Large intestine (tissue), 3 donors: Measurements from ENCODE around the gene PGP. TPM values are rescaled to one million over a fixed set of nuclear protein-coding genes. Genes with fewer than 3 reads are reported as not detected.
A peak's percentile ranks its signal among the peaks of the same experiment; 100 is the strongest.
"Not testable (repeated sequence)": the region's sequence is repeated elsewhere in the genome, so short reads cannot be mapped to it uniquely, and the experiment has no call there.

ENCODE experiments used
- DNase-seq, 2 donors: peaks; one replicate each; pipeline versions ENCODE4 v3.0.0 to v3.0.0-alpha.2; 2013
- H3K27ac ChIP-seq: one replicate; pipeline ENCODE4 v1.5.1; 2013; ENCODE audit warnings: low read length
- H3K27me3 ChIP-seq: 2 replicates; pipeline ENCODE4 v1.6.1; 2013; ENCODE audit warnings: low read length; ENCODE audit not compliant: control insufficient read depth, insufficient read depth
- H3K36me3 ChIP-seq: 2 replicates; pipeline ENCODE4 v1.6.1; 2013; ENCODE audit warnings: low read length; ENCODE audit not compliant: control insufficient read depth, insufficient read depth
- H3K4me1 ChIP-seq: one replicate; pipeline ENCODE4 v1.6.1; 2013; ENCODE audit warnings: low read length; ENCODE audit not compliant: control insufficient read depth, insufficient read depth
- H3K4me3 ChIP-seq: one replicate; pipeline ENCODE4 v1.5.1; 2013; ENCODE audit warnings: low read length
- H3K9me3 ChIP-seq: one replicate; pipeline ENCODE4 v1.6.1; 2013; ENCODE audit warnings: mild to moderate bottlenecking, low read depth, low read length, moderate library complexity; ENCODE audit not compliant: control insufficient read depth
- WGBS: methylation state at CpG from one replicate; pipeline ENCODE4 v1.1.5; 2013; ENCODE audit warnings: low lambda C conversion rate; ENCODE audit not compliant: insufficient coverage; 5-methylcytosine and 5-hydroxymethylcytosine counted together
- polyA plus RNA-seq: library from polyadenylated mRNA; unstranded; fragments of 120-200 nt; gene quantifications from one replicate; pipeline ENCODE4 v1.2.1, GENCODE V29; 2013

Gene PGP
- polyA plus RNA-seq, 1 donor, result 11.7 TPM

DNA sequence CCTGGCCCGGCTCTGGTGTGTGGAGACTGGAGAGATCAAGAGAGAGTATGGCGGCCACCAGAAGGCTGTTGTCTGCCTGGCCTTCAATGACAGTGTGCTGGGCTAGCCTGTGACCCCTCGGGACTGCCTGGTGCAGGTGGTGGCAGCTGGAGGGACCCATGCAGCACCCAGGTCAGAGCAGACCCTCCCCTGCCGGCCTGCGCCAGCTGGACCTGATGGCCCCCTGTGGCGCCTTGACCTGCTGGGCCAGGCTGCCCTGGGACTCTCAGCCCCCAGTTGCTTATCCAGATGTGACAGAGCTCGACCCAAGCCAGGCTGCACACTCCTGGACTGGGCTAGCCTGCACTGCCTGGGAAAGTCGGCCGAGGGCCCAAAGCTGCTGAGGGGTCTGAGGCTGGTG is 5.9 kb downstream of the PGP start:
- Histone ChIP-seq H3K9me3 (peaks cover 2% of the 10 kb centered on the region), H3K4me3 (no peak overlapping the region), H3K27me3 (no peaks in the 10 kb centered on the region), H3K4me1 (peaks cover 26% of the 10 kb centered on the region), H3K27ac (no peak overlapping the region), H3K36me3 (peaks cover 41% of the 10 kb centered on the region)
- no CpG with 5 or more reads among the region's 9 CpGs for WGBS
- DNase-seq, result no peak

DNA sequence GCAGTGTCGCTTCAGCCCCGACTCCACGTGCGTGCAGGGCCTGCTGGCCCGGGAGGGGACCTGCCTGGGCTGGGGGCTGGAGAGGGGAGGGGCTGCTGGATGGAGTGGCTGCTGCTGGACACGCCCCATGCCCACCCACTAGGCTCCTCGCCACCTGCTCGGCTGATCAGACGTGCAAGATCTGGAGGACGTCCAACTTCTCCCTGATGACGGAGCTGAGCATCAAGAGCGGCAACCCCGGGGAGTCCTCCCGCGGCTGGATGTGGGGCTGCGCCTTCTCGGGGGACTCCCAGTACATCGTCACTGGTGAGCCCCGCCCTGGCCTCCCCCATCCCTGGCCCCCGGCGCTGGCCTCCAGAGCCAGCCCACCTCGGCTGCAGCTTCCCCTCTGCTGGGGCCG is 6.3 kb downstream of the PGP start:
- H3K9me3 ChIP-seq, result peaks cover 4% of the 10 kb centered on the region
- H3K27me3 ChIP-seq, result no peaks in the 10 kb centered on the region
- no peak for DNase-seq
- H3K4me1 ChIP-seq, result peaks cover 25% of the 10 kb centered on the region
- no peak overlapping the region for H3K4me3 ChIP-seq
- H3K36me3 ChIP-seq, result peaks cover 41% of the 10 kb centered on the region
- WGBS, result no CpG with 5 or more reads among the region's 23 CpGs
- no peak overlapping the region for H3K27ac ChIP-seq

- Histone ChIP-seq H3K36me3 (peaks cover 41% of the 10 kb centered on the region), H3K9me3 (peaks cover 5% of the 10 kb centered on the region), H3K27me3 (no peaks in the 10 kb centered on the region), H3K4me3 (no peak overlapping the region), H3K4me1 (peaks cover 20% of the 10 kb centered on the region), H3K27ac (no peak overlapping the region)
- no CpG with 5 or more reads among the region's 9 CpGs for WGBS
- no peak for DNase-seq
These were observed 6.8 kb downstream of the PGP start for GRCh38 chr16:2207872-2208271.

DNA sequence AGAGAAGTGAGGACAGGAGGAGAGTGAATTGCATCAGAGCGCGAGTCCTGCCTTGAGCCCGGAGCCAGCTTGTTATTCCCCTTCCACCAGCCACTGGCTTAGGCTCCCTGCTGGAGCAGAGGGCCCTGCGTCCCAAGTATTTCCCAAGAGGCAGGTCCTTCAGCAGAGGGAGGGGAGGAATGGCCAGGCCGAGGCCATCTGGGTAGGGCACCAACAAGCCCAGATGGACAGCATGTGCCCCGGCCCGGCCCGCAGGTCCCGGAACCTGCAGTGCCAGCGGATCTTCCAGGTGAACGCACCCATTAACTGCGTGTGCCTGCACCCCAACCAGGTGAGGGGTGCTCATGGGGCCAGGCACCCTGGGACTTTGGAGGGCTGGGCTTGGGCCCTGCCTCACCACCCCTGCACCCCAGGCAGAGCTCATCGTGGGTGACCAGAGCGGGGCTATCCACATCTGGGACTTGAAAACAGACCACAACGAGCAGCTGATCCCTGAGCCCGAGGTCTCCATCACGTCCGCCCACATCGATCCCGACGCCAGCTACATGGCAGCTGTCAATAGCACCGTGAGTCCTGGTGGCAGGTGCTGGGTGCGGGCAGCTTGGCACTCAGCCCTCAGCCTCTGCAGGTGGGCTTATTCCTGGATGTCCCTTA is 7.7 kb downstream of the PGP start:
- Histone ChIP-seq H3K4me1 (peaks cover 12% of the 10 kb centered on the region), H3K27ac (no peak overlapping the region), H3K9me3 (peaks cover 5% of the 10 kb centered on the region), H3K4me3 (no peak overlapping the region), H3K36me3 (peaks cover 36% of the 10 kb centered on the region), H3K27me3 (no peaks in the 10 kb centered on the region)
- no CpG with 5 or more reads among the region's 23 CpGs for WGBS
- DNase-seq, result no peak

DNA sequence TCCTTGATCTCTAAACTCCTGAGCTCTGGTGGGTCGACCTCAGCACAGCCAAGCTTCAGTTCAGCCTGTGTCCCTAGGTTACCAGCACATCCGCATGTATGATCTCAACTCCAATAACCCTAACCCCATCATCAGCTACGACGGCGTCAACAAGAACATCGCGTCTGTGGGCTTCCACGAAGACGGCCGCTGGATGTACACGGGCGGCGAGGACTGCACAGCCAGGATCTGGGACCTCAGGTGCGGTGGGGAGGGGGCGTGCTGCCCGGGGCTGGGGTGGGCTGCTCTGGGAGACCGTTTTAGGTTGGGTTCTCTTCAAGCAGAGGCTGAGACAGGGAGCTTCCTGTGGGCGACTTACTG is 8.2 kb downstream of the PGP start:
- H3K4me3 ChIP-seq, result peak overlapping the region; percentile 93
- peaks cover 11% of the 10 kb centered on the region for H3K4me1 ChIP-seq
- WGBS, result 52% methylated on average over 2 of the region's 18 CpGs
- no peak overlapping the region for H3K27ac ChIP-seq
- no peaks in the 10 kb centered on the region for H3K27me3 ChIP-seq
- H3K36me3 ChIP-seq, result peaks cover 36% of the 10 kb centered on the region
- peaks cover 5% of the 10 kb centered on the region for H3K9me3 ChIP-seq
- DNase-seq, result no peak

GRCh38 chr16:2205967-2206313 is 8.7 kb downstream of the PGP start:
- Histone ChIP-seq H3K27me3 (no peaks in the 10 kb centered on the region), H3K27ac (peak overlapping the region; percentile 93), H3K4me3 (peak overlapping the region; percentile 93), H3K4me1 (peaks cover 11% of the 10 kb centered on the region), H3K36me3 (peaks cover 34% of the 10 kb centered on the region), H3K9me3 (peaks cover 5% of the 10 kb centered on the region)
- whole genome bisulfite sequencing, result no CpG with 5 or more reads among the region's 16 CpGs
- no peak for DNase-seq

DNA sequence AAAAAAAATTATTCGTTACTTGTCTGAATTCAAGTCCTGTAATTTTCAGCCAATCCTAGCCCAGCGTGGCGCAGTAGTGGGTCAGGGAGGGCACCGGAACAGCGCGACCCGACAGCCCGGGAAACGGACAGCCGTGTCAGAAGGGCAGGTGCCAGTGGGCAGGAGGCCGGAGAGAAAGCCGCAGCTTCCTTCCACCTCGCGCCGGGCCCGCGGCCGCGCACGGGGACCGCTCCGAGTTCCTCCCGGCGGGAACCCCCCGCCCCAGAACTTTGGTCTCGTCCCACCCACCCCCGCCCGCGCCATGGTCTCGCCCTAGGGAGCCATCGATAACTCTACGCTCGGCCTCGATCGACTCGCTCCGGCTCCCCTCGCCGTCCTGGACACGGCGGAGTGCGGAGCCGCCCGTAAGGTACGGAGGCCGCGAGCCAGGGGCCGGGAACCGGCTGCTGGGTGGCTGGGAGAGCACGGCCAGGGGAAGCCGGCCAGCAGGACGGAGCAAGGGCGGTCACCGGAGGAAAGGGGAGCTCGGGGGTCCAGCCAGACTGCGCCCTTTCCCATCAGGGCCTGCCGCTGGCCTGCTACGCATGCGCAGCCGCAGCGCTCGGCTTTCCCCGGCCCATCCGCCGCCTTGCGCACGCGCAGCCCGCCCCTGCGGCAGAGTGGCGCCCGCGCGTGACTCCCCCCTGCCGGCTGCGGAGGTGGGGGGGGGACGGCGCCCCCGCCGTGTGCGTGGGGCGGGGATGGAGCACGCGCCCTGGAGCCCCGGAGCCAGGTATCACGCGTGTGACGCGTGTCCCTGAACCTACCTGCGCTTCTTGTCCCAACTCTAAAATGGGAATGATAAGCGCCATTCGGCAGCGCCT is 9.3 kb downstream of the PGP start, which contains the start of gene MLST8:
TSS of gene MLST8 (plus strand) at position 351 of the 863 bp plus-strand sequence. CDS start 632 bp downstream, outside the sequence.
- peak; percentile 78 to 93 for DNase-seq
- peaks cover 5% of the 10 kb centered on the region for H3K27me3 ChIP-seq
- H3K9me3 ChIP-seq, result peaks cover 5% of the 10 kb centered on the region
- H3K4me3 ChIP-seq, result peak within 1 kb of the TSS; percentile 93
- H3K36me3 ChIP-seq, result peaks cover 32% of the 10 kb centered on the region
- no CpG with 5 or more reads among the region's 93 CpGs for WGBS
- peak within 1 kb of the TSS; percentile 93 for H3K27ac ChIP-seq
- peaks cover 11% of the 10 kb centered on the region for H3K4me1 ChIP-seq

DNA sequence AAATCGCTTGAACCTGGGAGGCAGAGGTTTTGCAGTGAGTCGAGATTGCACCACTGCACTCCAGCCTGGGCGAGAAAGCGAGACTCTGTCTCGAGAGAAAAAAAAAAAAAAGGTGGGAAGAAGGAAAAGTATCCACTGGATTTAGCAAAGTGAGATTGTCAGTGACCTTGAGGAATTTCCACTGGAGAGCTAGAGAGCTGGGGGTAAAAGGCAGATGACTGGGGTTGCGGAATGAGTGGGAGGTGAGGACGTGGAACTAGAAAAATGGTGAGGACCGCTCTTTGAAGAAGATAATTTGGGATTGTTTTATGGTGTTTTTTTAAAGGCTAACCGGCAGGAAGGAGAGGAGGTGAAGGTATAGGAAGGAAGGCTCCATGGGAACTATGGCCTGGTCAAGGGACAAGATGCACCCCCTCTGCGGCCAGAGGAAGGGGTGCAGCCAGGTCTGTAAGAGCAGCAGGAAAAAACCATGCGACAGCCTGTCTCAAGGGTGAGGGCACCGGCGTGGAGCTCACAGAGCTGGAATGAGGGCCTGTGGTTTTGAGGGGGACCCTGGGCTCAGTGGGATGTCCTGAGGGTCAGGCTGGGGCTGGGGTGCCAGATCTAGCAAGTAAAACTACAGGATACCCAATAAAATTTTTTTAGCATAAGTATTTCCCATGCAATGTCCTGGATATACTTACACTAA is 10.1 kb downstream of the PGP start:
- Histone ChIP-seq H3K9me3 (peaks cover 5% of the 10 kb centered on the region), H3K4me3 (peak overlapping the region; percentile 93), H3K27me3 (peaks cover 12% of the 10 kb centered on the region), H3K27ac (no peak overlapping the region), H3K4me1 (peaks cover 11% of the 10 kb centered on the region), H3K36me3 (peaks cover 29% of the 10 kb centered on the region)
- 76% methylated on average over 3 of the region's 13 CpGs for WGBS
- no peak for DNase-seq

- Histone ChIP-seq H3K27me3 (peaks cover 25% of the 10 kb centered on the region), H3K4me1 (peaks cover 11% of the 10 kb centered on the region), H3K36me3 (peaks cover 16% of the 10 kb centered on the region)
- DNase-seq, H3K9me3 ChIP-seq, H3K4me3 ChIP-seq, H3K27ac ChIP-seq: not testable (repeated sequence)
- 93% methylated on average over 2 of the region's 8 CpGs for WGBS
These were observed 11.4 kb downstream of the PGP start for GRCh38 chr16:2203119-2203688.

DNA sequence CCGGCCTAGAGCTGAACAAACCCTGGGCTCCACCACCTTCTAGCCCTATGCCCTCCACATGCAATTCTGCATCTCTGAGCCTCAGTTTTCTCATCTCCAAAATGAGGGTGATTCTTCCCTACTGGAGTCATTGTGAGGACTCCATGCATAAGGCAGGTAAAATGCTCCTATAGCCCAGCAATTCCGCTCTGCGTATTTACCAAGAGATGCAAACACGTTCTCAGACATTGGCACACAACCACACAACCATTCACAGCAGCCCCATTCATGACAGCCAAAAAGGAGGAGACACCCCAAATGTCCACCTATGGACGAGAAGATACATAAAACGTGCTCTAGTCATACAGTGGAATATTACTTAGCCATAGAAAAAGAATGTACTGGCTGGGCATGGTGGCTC is 14.3 kb downstream of the PGP start:
- Histone ChIP-seq H3K4me1 (peaks cover 9% of the 10 kb centered on the region), H3K36me3 (no peaks in the 10 kb centered on the region), H3K27ac (no peak overlapping the region), H3K9me3 (peaks cover 9% of the 10 kb centered on the region), H3K27me3 (peaks cover 45% of the 10 kb centered on the region), H3K4me3 (no peak overlapping the region)
- WGBS, result no CpG with 5 or more reads among the region's 6 CpGs
- no peak for DNase-seq
